Lower leg skin (tissue), 4 donors: ENCODE results near the gene TAF15. TPM values are rescaled to one million over a fixed set of nuclear protein-coding genes. Genes with fewer than 3 reads are reported as not detected.

Experiments used
- DNase-seq, 2 donors: peaks; one replicate each; pipeline ENCODE4 v3.0.0-alpha.2; 2019; ENCODE audit warnings: low spot score in 2 of 2
- H3K4me3 ChIP-seq: fragments of 200-600 bp; sonication (generic); 2 replicates; pipeline ENCODE4 v1.5.1; 2017; ENCODE audit warnings: mild to moderate bottlenecking, low read depth; ENCODE audit not compliant: poor library complexity, severe bottlenecking
- CTCF ChIP-seq, 3 donors: fragments of 450-650 bp; IDR thresholded peaks; one replicate each; pipeline ENCODE4 v1.5.1; 2016; ENCODE audit warnings: antibody characterized with exemption in 3 of 3, mild to moderate bottlenecking in 3 of 3, moderate library complexity in 2 of 3
- POLR2A ChIP-seq, 2 donors: fragments of 450-650 bp; IDR thresholded peaks; one replicate each; pipeline ENCODE4 v1.6.1; 2016 to 2017; ENCODE audit warnings: antibody characterized with exemption in 2 of 2, mild to moderate bottlenecking in 1 of 2, moderate library complexity in 1 of 2
- WGBS, 2 donors: methylation state at CpG; one replicate each; pipeline ENCODE4 v1.1.5; 2018; 5-methylcytosine and 5-hydroxymethylcytosine counted together
- intact Hi-C: fragments of 100-400 bp; cut with DNase I; formaldehyde crosslinking; loops from one replicate; pipeline ENCODE4 v1.15.0; 2023; ENCODE audit warnings: low total_unique reads
- total RNA-seq, 4 donors: library from RNA; depleted of rRNA; stranded (reverse); fragments of >200 nt; gene quantifications; one replicate each; pipeline ENCODE4 v1.1.0, GENCODE V29; 2016

TAF15 gene
- total RNA-seq, 4 donors from 2014 or later = 39.0 to 79.0 (median 60.0) TPM

- WGBS, 2 donors = 42 to 47% methylated on average over 4 of the region's 4 CpGs
- DNase-seq = no peak
Observed at GRCh38 chr17:35890774-35891155, 81.5 kb downstream of the TAF15 start.

GRCh38 chr17:35891269-35891668 is 82.0 kb downstream of the TAF15 start:
- DNase-seq = no peak
- WGBS, 2 donors = 82 to 84% methylated on average over 4 of the region's 4 CpGs
- intact Hi-C loops = no loop called here
- TF ChIP-seq CTCF (IDR thresholded peaks at IDR 0.05) (no peak), POLR2A (IDR thresholded peaks at IDR 0.05) (no peak)
- no peak overlapping the region for H3K4me3 ChIP-seq

More at GRCh38 chr17:35890774-35891155, 81.5 kb downstream of the TAF15 start:
- intact Hi-C loops = no loop called here
- H3K4me3 ChIP-seq = no peak overlapping the region
- TF ChIP-seq CTCF (IDR thresholded peaks at IDR 0.05) (no peak), POLR2A (IDR thresholded peaks at IDR 0.05) (no peak)

- no peak for TF ChIP-seq CTCF (IDR thresholded peaks at IDR 0.05)
- no peak for TF ChIP-seq POLR2A (IDR thresholded peaks at IDR 0.05)
- no peak for DNase-seq
- intact Hi-C loops = no loop called here
- no peak overlapping the region for H3K4me3 ChIP-seq
- WGBS, 2 donors = 27 to 28% methylated on average over 6 of the region's 6 CpGs
Observed at GRCh38 chr17:35892091-35893035, 83.1 kb downstream of the TAF15 start.

- WGBS, 2 donors = 88 to 94% methylated on average over 4 of the region's 4 CpGs
Observed at GRCh38 chr17:35893751-35894150, 84.5 kb downstream of the TAF15 start.

GRCh38 chr17:35894206-35894605 is 84.9 kb downstream of the TAF15 start:
- DNase-seq = no peak
- 91 to 93% methylated on average over 7 of the region's 7 CpGs for WGBS, 2 donors
- intact Hi-C loops = no loop called here
- TF ChIP-seq POLR2A (IDR thresholded peaks at IDR 0.05) (no peak), CTCF (IDR thresholded peaks at IDR 0.05) (no peak)
- H3K4me3 ChIP-seq = no peak overlapping the region

More at GRCh38 chr17:35893751-35894150, 84.5 kb downstream of the TAF15 start:
- TF ChIP-seq CTCF (IDR thresholded peaks at IDR 0.05) = no peak
- TF ChIP-seq POLR2A (IDR thresholded peaks at IDR 0.05) = no peak
- intact Hi-C loops = no loop called here
- H3K4me3 ChIP-seq = no peak overlapping the region
- no peak for DNase-seq
